Measurements from ENCODE around the gene TMEM132C. TPM values are rescaled to one million over a fixed set of nuclear protein-coding genes. Genes with fewer than 3 reads are reported as not detected.

The TMEM132C gene
- total RNA-seq, 1 donor from 2014 or later = 61.8 TPM

GRCh38 chr12:128621304-128621703 is 354.3 kb downstream of the TMEM132C start:
- TF ChIP-seq, protein P1, sequence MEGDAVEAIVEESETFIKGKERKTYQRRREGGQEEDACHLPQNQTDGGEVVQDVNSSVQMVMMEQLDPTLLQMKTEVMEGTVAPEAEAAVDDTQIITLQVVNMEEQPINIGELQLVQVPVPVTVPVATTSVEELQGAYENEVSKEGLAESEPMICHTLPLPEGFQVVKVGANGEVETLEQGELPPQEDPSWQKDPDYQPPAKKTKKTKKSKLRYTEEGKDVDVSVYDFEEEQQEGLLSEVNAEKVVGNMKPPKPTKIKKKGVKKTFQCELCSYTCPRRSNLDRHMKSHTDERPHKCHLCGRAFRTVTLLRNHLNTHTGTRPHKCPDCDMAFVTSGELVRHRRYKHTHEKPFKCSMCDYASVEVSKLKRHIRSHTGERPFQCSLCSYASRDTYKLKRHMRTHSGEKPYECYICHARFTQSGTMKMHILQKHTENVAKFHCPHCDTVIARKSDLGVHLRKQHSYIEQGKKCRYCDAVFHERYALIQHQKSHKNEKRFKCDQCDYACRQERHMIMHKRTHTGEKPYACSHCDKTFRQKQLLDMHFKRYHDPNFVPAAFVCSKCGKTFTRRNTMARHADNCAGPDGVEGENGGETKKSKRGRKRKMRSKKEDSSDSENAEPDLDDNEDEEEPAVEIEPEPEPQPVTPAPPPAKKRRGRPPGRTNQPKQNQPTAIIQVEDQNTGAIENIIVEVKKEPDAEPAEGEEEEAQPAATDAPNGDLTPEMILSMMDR (conservative IDR thresholded peaks at IDR 0.05) = no peak
- H3K4me1 Mint-ChIP-seq (ENCODE audit: unreplicated experiment) = no peaks in the 10 kb centered on the region
- peaks cover 4% of the 10 kb centered on the region for H3K36me3 Mint-ChIP-seq
- H3K4me3 Mint-ChIP-seq = no peak overlapping the region
- DNase-seq (ENCODE audit: extremely low spot score, unreplicated experiment) = no peak
- no peak overlapping the region for H3K27ac Mint-ChIP-seq
- no peaks in the 10 kb centered on the region for H3K27me3 Mint-ChIP-seq
- H3K9me3 Mint-ChIP-seq = peaks cover 6% of the 10 kb centered on the region

GRCh38 chr12:128623748-128624147 is 356.8 kb downstream of the TMEM132C start:
- peaks cover 4% of the 10 kb centered on the region for H3K36me3 Mint-ChIP-seq
- H3K4me1 Mint-ChIP-seq (ENCODE audit: unreplicated experiment) = peaks cover 6% of the 10 kb centered on the region
- H3K9me3 Mint-ChIP-seq = peaks cover 6% of the 10 kb centered on the region
- H3K27ac Mint-ChIP-seq = no peak overlapping the region
- TF ChIP-seq, protein P1 (conservative IDR thresholded peaks at IDR 0.05) = no peak
- H3K27me3 Mint-ChIP-seq = peaks cover 4% of the 10 kb centered on the region
- DNase-seq (ENCODE audit: extremely low spot score, unreplicated experiment) = no peak
- H3K4me3 Mint-ChIP-seq = no peak overlapping the region

- Mint-ChIP-seq H3K4me1 (ENCODE audit: unreplicated experiment) (peaks cover 6% of the 10 kb centered on the region), H3K27me3 (peaks cover 4% of the 10 kb centered on the region), H3K9me3 (peaks cover 6% of the 10 kb centered on the region), H3K36me3 (peaks cover 4% of the 10 kb centered on the region), H3K27ac (no peak overlapping the region), H3K4me3 (no peak overlapping the region)
- TF ChIP-seq, protein P1 (conservative IDR thresholded peaks at IDR 0.05) = no peak
- no peak for DNase-seq (ENCODE audit: extremely low spot score, unreplicated experiment)
Measured at GRCh38 chr12:128626808-128627320, 359.9 kb downstream of the TMEM132C start.

DNA sequence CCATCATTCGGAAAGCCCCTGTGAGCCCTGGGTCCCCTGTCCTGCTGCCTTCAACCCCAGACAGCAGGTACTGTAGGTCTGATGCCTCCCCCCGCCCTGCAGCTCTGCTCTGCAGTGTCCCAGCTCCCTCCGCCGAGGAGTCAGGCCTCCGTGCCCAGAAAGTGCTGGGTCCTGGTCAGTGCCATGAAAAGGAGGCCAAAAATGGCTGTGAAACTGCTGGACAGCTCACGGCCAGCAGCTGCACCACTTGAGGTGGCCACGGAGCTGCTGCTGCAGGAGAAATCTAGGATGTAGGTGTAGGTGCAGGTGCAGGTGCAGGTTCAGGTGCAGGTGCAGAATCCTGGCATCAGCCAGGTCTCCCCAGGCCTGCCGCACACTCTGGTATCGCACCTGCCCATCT is 360.7 kb downstream of the TMEM132C start:
- Mint-ChIP-seq H3K4me3 (no peak overlapping the region), H3K36me3 (peaks cover 3% of the 10 kb centered on the region), H3K4me1 (ENCODE audit: unreplicated experiment) (peaks cover 6% of the 10 kb centered on the region), H3K27ac (no peak overlapping the region), H3K27me3 (peaks cover 4% of the 10 kb centered on the region), H3K9me3 (peaks cover 6% of the 10 kb centered on the region)
- TF ChIP-seq, protein P1 (conservative IDR thresholded peaks at IDR 0.05) = no peak
- DNase-seq (ENCODE audit: extremely low spot score, unreplicated experiment) = no peak

GRCh38 chr12:128629979-128630378 is 363.0 kb downstream of the TMEM132C start:
- no peak overlapping the region for H3K27ac Mint-ChIP-seq
- peaks cover 3% of the 10 kb centered on the region for H3K36me3 Mint-ChIP-seq
- H3K4me3 Mint-ChIP-seq = no peak overlapping the region
- peaks cover 6% of the 10 kb centered on the region for H3K9me3 Mint-ChIP-seq
- TF ChIP-seq, protein P1 (conservative IDR thresholded peaks at IDR 0.05) = no peak
- no peak for DNase-seq (ENCODE audit: extremely low spot score, unreplicated experiment)
- peaks cover 4% of the 10 kb centered on the region for H3K27me3 Mint-ChIP-seq
- peaks cover 16% of the 10 kb centered on the region for H3K4me1 Mint-ChIP-seq (ENCODE audit: unreplicated experiment)

All from type B pancreatic cell (in vitro differentiated cells).